Caki2 (cell line): ENCODE measurements around the gene WWOX. TPM values are rescaled to one million over a fixed set of nuclear protein-coding genes. Genes with fewer than 3 reads are reported as not detected.
A peak's percentile ranks its signal among the peaks of the same experiment; 100 is the strongest.

Source experiments
- DNase-seq: peaks from one replicate; pipeline ENCODE4 v3.0.0-alpha.2; 2015; ENCODE audit warnings: low read depth
- in situ Hi-C: cut with HindIII; loops from 2 replicates; pipeline ENCODE4 v1.10.0; 2016; ENCODE audit warnings: low sequenced_read_pairs, low pct_unique_long_range_greater_than_20kb, mixed read lengths
- total RNA-seq: library from RNA; depleted of rRNA; stranded (reverse); fragments of >200 nt; shearing (Covaris generic); gene quantifications from 2 replicates; pipeline ENCODE4 v1.2.3, GENCODE V29; 2014; ENCODE audit warnings: low replicate concordance

The WWOX gene
- total RNA-seq, 1 experiment from 2014 or later, result 15.1 TPM

DNA sequence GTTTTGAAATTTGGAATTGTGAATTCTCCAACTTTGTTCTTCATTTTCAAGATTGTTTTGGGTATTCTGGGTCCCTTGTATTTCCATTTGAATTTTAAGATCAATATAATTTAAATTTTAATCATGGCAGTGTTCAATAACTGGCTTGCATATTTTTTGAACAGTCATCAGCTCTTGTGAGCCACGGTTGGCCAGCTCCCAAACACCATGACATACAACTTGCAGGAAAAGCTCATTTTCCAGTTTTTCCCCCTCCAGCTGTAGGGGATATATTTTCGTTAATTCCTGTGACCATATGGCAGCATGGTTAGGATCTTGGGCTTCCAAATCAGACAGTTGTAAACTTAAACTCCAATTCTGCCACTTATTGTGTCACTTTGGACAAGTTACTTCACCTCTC lies 690.1 kb downstream of the WWOX start:
- in situ Hi-C loops, result no loop called here
- no peak for DNase-seq

DNA sequence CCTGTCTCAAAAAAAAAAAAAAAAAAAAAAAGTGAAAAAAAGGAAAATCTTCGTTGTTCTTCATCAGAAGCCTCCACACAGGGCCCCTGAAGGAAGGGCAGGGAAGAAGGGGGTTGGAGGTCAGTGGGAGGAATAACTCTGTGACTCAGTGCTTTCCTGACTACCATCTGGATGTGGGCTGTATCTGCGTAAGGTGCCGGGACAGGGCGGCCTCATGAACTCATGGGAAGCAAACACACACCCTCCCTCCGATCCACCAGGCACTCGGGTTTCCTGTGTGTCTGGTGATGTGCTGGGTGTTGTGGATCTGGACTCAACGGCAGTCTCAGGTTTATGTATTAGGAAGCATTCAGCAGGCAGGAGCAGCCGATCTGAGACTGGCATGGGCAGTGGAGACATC lies 691.6 kb downstream of the WWOX start:
- no peak for DNase-seq
- in situ Hi-C loops, result no loop called here

DNA sequence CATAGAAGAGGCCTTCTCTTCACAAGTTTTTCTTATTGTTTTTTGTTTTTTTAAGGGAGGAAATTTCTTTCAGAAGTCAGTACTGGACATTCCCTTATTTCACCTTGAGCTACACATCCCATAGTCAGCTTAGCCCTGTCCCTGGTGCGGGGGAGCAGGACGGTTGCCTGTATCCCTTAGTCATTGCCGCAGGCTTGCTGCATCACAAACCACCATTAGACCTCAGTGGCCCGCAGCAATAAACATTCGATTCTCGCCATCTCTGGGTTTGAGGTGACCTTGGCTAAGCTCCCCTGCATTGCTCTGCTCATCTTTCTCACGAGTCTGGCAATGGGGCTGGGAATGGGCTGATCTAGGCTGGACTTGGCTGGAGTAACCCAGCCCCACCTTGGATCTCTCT lies 692.5 kb downstream of the WWOX start:
- no peak for DNase-seq
- in situ Hi-C loops, result no loop called here

DNA sequence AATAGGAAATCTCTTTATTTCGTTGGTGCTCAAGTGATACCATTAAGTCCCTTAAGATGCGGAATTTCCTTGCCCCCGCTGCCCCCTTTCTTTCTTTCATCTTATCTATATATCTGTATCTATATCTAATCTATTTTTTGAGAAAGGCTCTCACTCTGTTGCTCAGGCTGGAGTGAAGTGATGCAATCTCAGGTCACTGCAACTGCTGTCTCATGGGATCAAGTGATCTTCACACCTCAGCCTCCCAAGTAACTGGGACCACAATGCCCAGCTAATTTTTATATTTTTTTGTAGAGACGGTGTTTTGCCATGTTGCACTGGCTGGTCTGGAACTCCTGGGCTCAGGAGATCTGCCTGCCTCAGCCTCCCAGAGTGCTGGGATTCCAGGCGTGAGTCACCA lies 693.5 kb downstream of the WWOX start:
- no peak for DNase-seq
- in situ Hi-C loops, result no loop called here

DNA sequence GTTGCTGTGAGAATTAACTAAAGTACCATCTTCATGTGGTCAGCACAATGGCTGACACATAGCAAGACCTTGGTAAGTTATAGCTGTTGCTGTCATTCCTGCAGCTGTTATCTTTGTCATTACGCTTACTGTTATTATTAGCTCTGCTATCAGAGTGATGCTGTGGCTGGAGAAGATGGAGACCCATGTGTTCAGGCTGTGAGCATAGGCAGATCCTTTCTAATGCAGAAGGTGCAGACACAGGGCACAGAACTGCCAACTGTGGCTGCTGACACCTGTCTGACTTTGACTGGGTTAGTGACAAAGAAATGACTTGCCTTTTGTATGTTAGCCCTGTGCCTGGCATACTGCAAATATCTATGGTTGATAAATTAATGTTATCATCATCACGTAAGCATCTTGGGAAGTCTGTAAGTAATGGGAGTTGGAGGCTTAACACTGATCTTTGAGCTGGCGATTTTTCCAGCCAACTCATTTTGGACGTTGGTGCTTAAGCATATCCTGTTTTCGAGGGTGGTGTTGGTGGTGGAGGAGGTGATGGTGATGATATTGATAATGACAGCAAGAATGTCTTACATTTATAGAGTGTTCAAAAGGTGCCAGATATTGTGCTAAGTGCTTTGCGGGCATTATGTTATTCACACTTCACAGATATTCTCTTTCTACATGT lies 695.3 kb downstream of the WWOX start:
- DNase-seq, result no peak
- in situ Hi-C loops, result no loop called here

DNA sequence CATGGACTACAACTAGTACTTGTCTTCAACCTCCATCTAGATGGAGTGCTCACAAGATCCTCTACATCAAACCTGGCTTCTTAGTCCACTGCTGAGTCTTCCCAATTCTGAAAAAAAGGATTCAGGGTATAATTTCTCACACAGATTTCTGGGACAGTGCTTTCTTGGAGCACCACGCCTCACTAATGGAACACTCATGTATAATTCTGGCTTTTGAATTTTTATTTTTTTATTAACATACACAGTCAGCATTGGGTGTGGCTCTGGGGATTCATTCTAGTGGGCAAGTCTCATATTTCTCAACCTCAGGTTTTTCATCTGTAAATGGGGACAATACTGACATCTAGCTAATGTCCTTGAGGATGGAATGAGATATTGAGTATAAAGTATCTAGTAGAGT lies 696.0 kb downstream of the WWOX start:
- in situ Hi-C loops, result no loop called here
- no peak for DNase-seq

DNA sequence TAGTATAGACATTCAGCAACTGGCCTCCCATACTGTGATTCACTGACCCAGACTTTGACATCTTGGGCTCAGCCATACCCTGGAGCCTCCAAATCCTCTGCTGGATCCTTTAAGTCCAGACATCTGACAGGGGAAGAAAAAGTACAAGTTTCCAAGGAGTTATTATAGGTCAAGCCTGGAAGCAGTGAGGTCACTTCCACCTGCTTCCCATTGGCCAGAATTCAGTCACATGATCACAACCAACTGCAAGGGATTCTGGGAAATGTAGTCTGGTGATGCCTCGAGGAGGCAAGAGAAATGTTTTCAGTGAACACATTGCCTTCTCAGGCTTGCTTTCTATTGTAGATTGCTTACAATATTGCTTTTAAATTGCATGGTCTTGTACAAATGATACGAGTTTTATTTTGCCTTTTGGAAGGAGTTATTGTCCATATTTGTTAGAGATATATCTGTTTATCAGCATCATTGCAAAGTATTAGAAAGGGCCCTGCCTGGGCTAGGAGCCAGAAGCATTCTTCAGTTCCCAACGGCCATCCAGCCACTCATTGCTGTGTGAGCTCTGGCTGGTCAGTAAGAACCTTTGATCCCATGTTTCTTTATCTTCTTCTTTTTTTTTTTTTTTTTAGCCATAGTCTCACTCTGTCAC lies 696.9 kb downstream of the WWOX start:
- in situ Hi-C loops, result no loop called here
- peak; percentile 54 for DNase-seq

DNA sequence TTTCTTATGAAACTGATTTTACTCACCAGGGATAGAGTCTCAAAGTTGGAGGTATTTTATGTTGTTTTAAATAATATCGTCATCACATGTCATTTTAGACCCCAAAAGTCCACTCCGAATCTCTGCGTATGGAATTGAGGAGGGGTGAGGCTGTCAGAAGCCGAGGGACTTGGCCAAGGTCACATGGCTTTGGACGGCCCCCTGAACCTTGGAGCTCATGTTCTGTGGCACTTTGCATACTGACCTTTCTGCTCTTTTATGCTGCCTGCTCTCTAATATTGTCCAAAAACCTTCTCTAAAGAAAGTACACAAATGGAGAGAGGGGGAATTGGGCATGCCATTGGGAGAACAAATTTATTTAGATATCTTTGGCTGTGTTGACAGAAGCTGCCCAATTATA lies 700.0 kb downstream of the WWOX start:
- DNase-seq, result no peak
- in situ Hi-C loops, result no loop called here

DNA sequence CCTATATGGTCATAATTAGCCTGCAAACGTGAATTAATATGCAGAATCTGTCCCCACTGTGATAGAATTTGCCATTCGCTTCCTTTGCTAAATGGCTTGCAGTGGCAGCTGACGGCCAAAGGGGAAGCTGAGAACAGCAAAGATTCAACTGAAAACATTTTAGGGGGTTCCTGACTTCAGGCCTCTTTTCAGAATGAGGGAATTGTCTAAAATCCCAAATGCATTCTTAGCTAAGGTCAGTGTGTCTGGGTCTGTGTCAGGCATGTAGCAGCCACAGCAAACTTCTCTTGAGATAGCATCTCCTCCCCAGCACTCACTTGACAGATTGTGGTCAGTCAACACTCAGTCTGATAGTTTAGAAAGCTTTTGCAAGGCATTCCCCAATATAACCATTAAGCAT lies 701.1 kb downstream of the WWOX start:
- in situ Hi-C loops, result no loop called here
- no peak for DNase-seq

DNA sequence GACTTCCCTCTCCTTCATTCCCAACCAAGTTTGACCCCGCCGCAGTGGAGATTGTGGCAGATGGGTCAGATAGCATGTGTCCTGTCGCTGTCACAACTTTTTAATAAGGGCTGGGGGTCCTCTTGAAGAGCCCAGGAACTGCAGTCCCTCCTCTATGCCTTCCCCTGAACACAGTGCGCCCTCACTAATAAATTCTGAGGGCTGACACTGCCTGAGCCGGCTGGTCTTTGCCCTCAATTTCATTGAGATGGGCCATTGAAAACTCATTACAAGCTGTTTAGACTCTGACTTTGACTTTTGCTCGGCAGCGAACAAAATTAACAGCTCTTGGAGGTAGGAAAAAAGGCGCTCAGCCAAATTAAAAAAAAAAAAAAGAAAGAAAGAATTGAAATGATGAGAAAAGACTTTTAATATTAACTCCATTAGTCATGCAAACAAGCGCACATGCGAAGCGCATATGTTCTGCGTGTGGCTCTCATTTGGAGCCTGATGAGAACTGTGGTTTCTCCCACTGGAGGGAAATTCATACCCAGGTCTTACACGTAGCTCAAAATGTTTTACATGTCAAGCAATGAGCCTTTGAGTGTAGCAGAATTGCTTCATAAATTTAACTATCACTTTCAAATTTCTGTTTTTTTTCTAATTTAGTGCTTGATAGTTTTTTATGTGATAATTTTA lies 704.7 kb downstream of the WWOX start:
- no peak for DNase-seq
- in situ Hi-C loops, result no loop called here

DNA sequence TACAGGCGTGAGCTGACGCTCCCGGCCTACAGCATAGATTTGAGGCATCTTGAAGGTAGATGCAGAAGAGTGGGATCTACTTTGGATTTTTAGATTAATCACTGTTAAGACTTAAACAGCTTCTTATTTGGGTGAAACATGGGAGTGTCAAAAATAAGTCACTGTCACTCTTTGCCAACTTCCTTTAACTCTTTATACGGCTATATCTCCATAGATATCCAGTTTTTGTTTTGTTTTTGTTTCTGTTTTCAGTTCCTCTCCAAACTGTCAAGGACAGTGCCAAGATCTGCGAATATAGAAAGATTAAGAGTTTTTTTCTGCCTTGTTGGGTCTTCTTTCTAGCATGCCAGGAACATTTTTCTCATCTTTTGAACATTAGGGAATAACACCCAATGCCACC lies 706.1 kb downstream of the WWOX start:
- in situ Hi-C loops, result no loop called here
- no peak for DNase-seq

DNA sequence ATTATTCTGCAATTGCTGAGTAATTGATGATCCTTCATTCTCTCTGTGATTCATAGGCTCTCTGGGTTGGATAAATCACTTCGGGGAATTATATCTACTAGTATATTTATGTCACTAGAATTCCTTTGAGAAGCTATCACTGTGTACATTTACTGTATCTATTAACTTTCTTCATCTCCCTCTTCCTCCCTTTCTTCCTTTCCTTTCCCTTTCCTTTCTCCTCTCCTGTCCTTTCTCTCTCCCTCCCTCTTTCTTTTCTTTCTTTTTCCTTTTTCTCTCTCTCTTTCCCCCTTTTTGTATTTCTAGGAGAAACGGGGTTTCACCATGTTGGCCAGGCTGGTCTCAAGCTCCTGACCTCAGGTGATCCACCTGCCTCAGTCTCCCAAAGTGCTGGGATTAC lies 711.8 kb downstream of the WWOX start:
- DNase-seq, result no peak
- in situ Hi-C loops, result no loop called here

DNA sequence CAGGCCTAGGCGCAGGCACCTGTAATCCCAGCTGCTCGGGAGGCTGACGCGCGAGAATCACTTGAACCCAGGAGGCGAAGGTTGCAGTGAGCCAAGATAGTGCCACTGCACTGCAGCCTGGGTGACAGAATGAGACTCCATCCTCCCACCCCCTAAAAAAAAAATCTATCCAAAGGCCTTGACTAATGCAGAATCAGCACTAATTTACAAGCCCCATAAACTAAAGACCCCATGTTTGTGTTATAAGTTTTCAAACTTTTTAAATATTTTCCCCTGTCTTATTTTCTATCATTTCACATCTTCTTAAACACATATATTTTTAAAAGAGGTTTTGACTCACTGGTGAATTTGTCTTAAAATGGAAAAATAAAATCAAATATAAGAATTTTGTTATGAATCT lies 713.1 kb downstream of the WWOX start:
- in situ Hi-C loops, result no loop called here
- no peak for DNase-seq

DNA sequence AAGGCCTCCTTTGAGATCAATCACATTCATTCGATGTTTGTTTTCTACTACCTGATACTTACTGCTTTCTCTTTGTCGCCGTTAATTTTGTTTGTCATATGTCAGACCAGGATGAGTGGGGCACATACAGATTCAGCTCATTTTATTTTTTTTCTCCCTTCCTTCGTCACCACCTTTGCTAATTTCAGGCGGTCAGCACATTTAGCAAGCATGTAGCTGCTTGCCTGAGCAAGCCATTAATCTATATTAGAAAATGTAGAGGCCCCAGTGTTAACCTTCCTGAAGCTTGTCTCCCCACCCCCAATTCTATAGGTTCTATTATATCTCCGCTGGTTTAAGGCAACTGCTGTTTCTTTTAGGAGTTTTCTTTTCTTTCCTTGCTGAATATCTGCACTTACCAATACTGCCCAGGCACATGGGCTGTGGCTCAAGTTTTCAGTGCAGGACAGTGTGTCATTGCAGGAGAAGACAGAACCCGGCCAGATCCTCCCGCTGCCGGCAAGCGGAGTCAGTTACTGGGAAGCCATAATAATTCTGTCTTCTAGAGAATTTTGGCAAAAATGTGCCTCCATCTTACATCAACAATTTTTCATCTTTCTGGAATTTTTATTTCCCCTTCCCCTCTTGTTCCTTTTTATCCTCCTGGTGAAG lies 714.3 kb downstream of the WWOX start:
- in situ Hi-C loops, result no loop called here

DNA sequence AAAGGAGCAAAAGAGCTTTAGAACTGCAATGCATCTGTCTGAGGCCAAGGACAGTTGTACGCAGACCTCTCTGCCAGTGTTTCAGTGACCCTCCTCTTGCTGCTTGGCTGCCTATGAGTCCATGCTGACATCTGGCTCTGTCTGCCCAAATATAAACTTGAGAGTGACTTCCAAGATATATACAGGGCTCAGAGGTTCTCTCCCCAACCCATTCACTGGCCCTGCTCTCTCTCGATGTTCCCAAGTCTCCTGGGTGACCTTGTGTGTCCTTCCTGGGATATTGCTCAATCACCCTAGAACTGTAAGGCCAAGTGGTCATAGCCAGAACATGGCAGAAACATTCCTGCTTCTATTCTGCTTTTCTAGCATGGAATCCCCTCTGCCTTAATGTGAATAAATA lies 716.3 kb downstream of the WWOX start:
- DNase-seq, result no peak
- in situ Hi-C loops, result no loop called here

More for the DNA sequence above, 714.3 kb downstream of the WWOX start:
- DNase-seq, result no peak

DNA sequence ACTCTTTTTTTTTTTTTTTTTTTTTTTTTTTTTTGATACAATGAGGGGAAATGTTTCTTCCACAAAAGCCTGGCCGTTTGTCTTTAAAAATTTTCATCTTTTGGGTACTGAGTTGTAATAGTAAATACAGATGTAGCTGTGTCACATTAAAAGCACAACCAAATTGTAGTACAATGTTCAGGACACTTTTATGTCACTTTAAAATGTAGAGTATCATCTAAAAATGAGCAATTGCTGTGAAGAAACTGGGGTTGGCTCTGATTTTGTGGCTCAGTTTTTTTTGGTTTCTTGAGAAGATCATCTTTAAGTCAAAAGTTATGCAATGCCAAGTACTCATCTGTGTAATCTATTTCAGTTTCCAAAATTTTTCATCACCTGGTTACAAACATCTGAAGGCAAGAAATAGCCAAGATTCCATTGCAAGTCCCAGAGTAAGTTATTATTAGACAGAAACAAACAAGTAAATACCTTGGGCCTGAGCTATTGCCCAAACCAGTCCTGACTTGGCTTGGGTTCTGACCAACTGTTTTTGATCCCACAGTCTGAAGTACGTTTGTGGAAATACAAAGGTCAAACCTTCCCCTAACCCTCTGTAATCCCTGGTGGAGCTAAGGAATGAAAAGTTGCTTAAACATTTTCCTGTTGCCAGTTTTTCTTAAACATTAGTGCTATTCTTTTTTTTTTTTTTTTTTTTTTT lies 717.2 kb downstream of the WWOX start:
- in situ Hi-C loops, result no loop called here
- no peak for DNase-seq

DNA sequence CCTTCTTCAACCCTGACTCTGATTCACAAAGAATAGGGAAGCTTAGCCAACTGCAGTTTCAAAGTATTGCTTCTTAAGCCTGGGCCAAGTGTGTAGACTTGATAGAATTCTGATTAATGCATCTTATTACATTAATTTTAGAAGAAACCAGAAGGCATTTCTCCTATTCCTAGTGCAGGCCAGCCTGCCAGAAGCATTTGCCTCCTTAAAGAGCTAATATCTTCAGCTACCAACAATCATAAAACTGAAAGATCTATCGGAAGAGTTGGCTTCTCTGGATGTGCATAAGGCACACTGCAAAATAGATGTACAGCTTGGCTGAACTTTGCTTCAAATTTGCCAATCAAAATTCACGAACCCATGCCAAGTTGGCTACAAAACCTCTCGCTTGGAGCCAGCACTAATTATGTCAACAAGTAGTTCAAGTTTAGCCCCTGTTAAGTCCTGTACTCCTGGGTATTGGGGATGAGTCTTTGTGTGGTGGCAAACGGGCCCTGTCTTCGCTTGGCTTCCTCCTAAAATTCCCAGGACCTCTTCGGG lies 717.8 kb downstream of the WWOX start:
- in situ Hi-C loops, result no loop called here
- DNase-seq, result no peak

DNA sequence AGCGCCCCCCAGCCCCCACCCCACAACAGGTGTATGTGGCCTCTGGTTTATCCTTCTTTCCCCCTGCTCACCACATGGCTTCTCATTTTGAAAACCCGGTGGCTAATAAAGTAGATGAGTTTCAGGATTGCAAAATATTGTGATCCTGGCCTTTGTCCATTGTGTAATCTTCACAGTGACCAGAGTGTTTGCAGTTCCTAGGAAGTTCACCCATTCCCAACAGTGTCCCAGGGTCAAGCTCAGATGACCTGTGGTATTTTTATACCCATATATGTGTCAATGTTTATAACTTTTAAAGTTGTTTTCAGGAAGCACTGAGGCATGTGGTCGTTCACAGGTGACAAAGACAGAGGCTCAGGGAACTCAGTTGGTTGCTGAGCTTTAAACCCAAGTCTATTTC lies 721.9 kb downstream of the WWOX start:
- in situ Hi-C loops, result no loop called here
- no peak for DNase-seq

DNA sequence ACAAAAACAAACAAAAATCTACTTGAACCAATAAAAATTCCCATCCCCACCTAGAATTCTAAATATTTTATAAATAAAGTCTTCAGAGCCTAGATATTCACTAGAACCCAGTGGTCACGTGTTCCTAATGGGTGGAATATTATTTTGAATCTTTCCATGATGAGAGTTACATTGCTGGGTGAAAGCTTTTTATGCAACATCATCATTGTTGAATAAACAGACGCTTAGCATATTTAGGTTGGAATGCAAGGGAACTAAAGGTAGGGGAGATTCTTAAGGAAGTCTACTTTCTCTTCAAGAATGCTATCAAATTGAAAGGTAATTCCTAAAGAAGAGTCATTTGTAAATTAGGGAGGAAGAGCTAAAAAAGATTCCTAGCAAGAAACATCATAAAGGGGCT lies 723.1 kb downstream of the WWOX start:
- DNase-seq, result no peak
- in situ Hi-C loops, result no loop called here
